HepG2 (cell line): ENCODE data around the gene ADAMTS17. TPM values are rescaled to one million over a fixed set of nuclear protein-coding genes. Genes with fewer than 3 reads are reported as not detected.

Experiments
- ATAC-seq: fragments of 200-7000 bp; cut with Tn5 transposase; 3 replicates; pipeline ENCODE4 v1.9.1; 2020; ENCODE audit warnings: mild to moderate bottlenecking, moderate library complexity
- BruUV-seq: library from RNA; stranded (reverse); fragments of 400-500 nt; replicated peaks from 2 replicates; lab custom pipeline; 2021; lab: Mats Ljungman, UMichigan
- CTCF ChIA-PET: fragments of 300-600 bp; formaldehyde crosslinking; extraction: SDS; loops from one replicate; lab custom pipeline; 2021; ENCODE audit warnings: low total read pairs, inconsistent platforms, low intra/inter-chr PET ratio; lab: Yijun Ruan, JAX
- POLR2A ChIA-PET: fragments of 350-600 bp; sonication (Branson Sonifier 250); formaldehyde crosslinking; loops from one replicate; lab custom pipeline; 2020; ENCODE audit warnings: antibody characterized with exemption, inconsistent platforms; lab: Yijun Ruan, JAX
- DNase-seq: peaks from one replicate; pipeline ENCODE4 v3.0.0-alpha.2; 2015; ENCODE audit warnings: low spot score
- FAIRE-seq: peaks from 3 replicates; lab custom pipeline; 2011; peaks lifted over from hg19 to GRCh38; lab: Jason Lieb, UNC
- H2AFZ ChIP-seq: one replicate; pipeline ENCODE4 v1.6.1; 2011; ENCODE audit warnings: low read length, inconsistent platforms
- H3K27ac ChIP-seq: fragments of 300-600 bp; 3 replicates; pipeline ENCODE4 v1.8.0; 2011; ENCODE audit warnings: mixed run types, mild to moderate bottlenecking, mixed read lengths, low read length, inconsistent platforms; ENCODE audit not compliant: insufficient read depth; ENCODE audit errors: extremely low read length
- H3K27me3 ChIP-seq, 2 experiments: fragments of 200-600 bp in 1 of 2; 2 replicates in 1 of 2; 3 replicates in 1 of 2; pipeline versions ENCODE4 v1.6.0 to v1.8.0; 2011; ENCODE audit warnings: low read length in 2 of 2, mild to moderate bottlenecking in 2 of 2, moderate library complexity in 2 of 2, inconsistent platforms in 1 of 2; ENCODE audit not compliant: insufficient read depth in 2 of 2, control insufficient read depth in 1 of 2
- H3K36me3 ChIP-seq, 2 experiments: fragments of 200-600 bp in 1 of 2; replicated peaks in 1 of 2; 2 replicates in 1 of 2; 3 replicates in 1 of 2; pipeline versions ENCODE4 v1.5.1 to v1.8.0; 2011; ENCODE audit warnings: low read length in 2 of 2, inconsistent platforms in 1 of 2; ENCODE audit not compliant: insufficient read depth in 2 of 2, control insufficient read depth in 1 of 2
- H3K4me1 ChIP-seq: 2 replicates; pipeline ENCODE4 v1.5.1; 2012; ENCODE audit warnings: low read length, inconsistent platforms; ENCODE audit not compliant: insufficient read depth
- H3K4me2 ChIP-seq: 2 replicates; pipeline ENCODE4 v1.6.0; 2011; ENCODE audit warnings: low read depth, low read length, inconsistent platforms
- H3K4me3 ChIP-seq, 3 experiments: fragments of 200-600 bp in 1 of 3; sonication (generic), shearing (Covaris generic) in 1 of 3; replicated peaks in 1 of 3; 2 replicates each; pipeline ENCODE4 v1.5.1; 2011 to 2016; ENCODE audit warnings: low read length in 3 of 3, inconsistent platforms in 2 of 3, low read depth in 2 of 3, mild to moderate bottlenecking in 2 of 3, control low read depth in 1 of 3, mixed read lengths in 1 of 3; ENCODE audit not compliant: insufficient read depth in 1 of 3
- H3K79me2 ChIP-seq: one replicate; pipeline ENCODE4 v1.6.1; 2011; ENCODE audit warnings: low read length, inconsistent platforms; ENCODE audit not compliant: insufficient read depth
- H3K9ac ChIP-seq: 2 replicates; pipeline ENCODE4 v1.6.0; 2011; ENCODE audit warnings: mild to moderate bottlenecking, low read depth, low read length, inconsistent platforms; ENCODE audit not compliant: insufficient read depth
- H3K9me3 ChIP-seq: 2 replicates; pipeline ENCODE4 v1.5.1; 2012; ENCODE audit warnings: mild to moderate bottlenecking, low read length
- H4K20me1 ChIP-seq: 2 replicates; pipeline ENCODE4 v1.6.0; 2011; ENCODE audit warnings: inconsistent platforms, mild to moderate bottlenecking, low read length, moderate library complexity; ENCODE audit not compliant: insufficient read depth
- HIC2 ChIP-seq: sonication (generic); formaldehyde crosslinking; IDR thresholded peaks from 2 replicates; pipeline ENCODE4 v1.9.0; 2022; ENCODE audit warnings: low read depth, missing genetic modification reagents
- MAFG ChIP-seq: sonication (generic); formaldehyde crosslinking; IDR thresholded peaks from 2 replicates; pipeline ENCODE4 v1.5.1; 2020; ENCODE audit warnings: mild to moderate bottlenecking, missing genetic modification reagents
- NCOR1 ChIP-seq: fragments of 200-600 bp; sonication (generic); IDR thresholded peaks from 2 replicates; pipeline ENCODE4 v1.7.0; 2017; ENCODE audit warnings: antibody characterized with exemption, low read length, borderline replicate concordance
- NONO ChIP-seq, 2 experiments: fragments of 450-650 bp in 1 of 2; sonication (generic) in 1 of 2; formaldehyde crosslinking in 1 of 2; IDR thresholded peaks in 1 of 2; conservative IDR thresholded peaks in 1 of 2; 2 replicates each; pipeline versions ENCODE4 v1.6.1 to v1.8.0; 2017 to 2022; ENCODE audit warnings: mild to moderate bottlenecking in 1 of 2, missing genetic modification reagents in 1 of 2, moderate library complexity in 1 of 2
- PHF20 ChIP-seq: sonication (generic); formaldehyde crosslinking; IDR thresholded peaks from 2 replicates; pipeline ENCODE4 v1.5.0; 2020; ENCODE audit warnings: mild to moderate bottlenecking, missing genetic modification reagents
- RAD21 ChIP-seq: fragments of 450-650 bp; formaldehyde crosslinking; IDR thresholded peaks from 2 replicates; pipeline ENCODE4 v1.5.0; 2020; ENCODE audit warnings: mild to moderate bottlenecking
- TOPORS ChIP-seq: sonication (generic); formaldehyde crosslinking; IDR thresholded peaks from 2 replicates; pipeline ENCODE4 v1.8.0; 2023; ENCODE audit warnings: mild to moderate bottlenecking, missing genetic modification reagents
- ZFP90 ChIP-seq: sonication (generic); formaldehyde crosslinking; IDR thresholded peaks from 2 replicates; pipeline ENCODE4 v1.8.0; 2022; ENCODE audit warnings: missing genetic modification reagents, mild to moderate bottlenecking, inconsistent platforms, borderline replicate concordance
- ZNF33A ChIP-seq: sonication (generic); formaldehyde crosslinking; IDR thresholded peaks from 2 replicates; pipeline ENCODE4 v1.5.1; 2020; ENCODE audit warnings: missing genetic modification reagents, mild to moderate bottlenecking, moderate library complexity, borderline replicate concordance
- ZNF543 ChIP-seq: sonication (generic); formaldehyde crosslinking; IDR thresholded peaks from 2 replicates; pipeline ENCODE4 v1.4.0; 2020; ENCODE audit warnings: mild to moderate bottlenecking, missing genetic modification reagents
- ZNF564 ChIP-seq: sonication (generic); formaldehyde crosslinking; IDR thresholded peaks from 2 replicates; pipeline ENCODE4 v1.8.1; 2023; ENCODE audit warnings: mild to moderate bottlenecking, missing genetic modification reagents
- WGBS: methylation state at CpG from one replicate; pipeline ENCODE4 v1.1.6; 2017; ENCODE audit warnings: low lambda C conversion rate; 5-methylcytosine and 5-hydroxymethylcytosine counted together
- in situ Hi-C: cut with HindIII; loops from 2 replicates; pipeline ENCODE4 v1.10.0; 2017; ENCODE audit warnings: low pct_unique_long_range_greater_than_20kb; ENCODE audit not compliant: extremely low pct_ligation_motif_present
- intact Hi-C: fragments of 100-400 bp; cut with micrococcal nuclease; formaldehyde crosslinking; loops from one replicate; pipeline ENCODE4 v1.10.0; 2022; ENCODE audit not compliant: unreplicated experiment
- polyA plus RNA-seq, 8 experiments: library from polyadenylated mRNA; depleted of rRNA in 3 of 8; stranded (reverse) in 7 of 8; unstranded in 1 of 8; fragments of >200 nt; fragmentation: Illumina TruSeq in 4 of 8; extraction: Trizol in 4 of 8; gene quantifications; 2 replicates each; pipeline versions ENCODE4 v1.2.1 to v1.2.3, GENCODE V29; 2011 to 2016; ENCODE audit warnings: low read depth in 4 of 8, missing spikeins in 1 of 8, mixed read lengths in 1 of 8; ENCODE audit not compliant: insufficient read depth in 1 of 8
- total RNA-seq, 5 experiments: library from RNA; depleted of rRNA; stranded (reverse); fragments of >200 nt; fragmentation: Illumina TruSeq; extraction: Trizol; gene quantifications; 2 replicates each; pipeline ENCODE4 v1.2.3, GENCODE V29; 2016; ENCODE audit warnings: low read depth in 1 of 5
- TF ChIP-seq, protein P1 (sequence below): IDR thresholded peaks from 2 replicates; pipeline ENCODE4 v1.6.1; 2016; ENCODE audit warnings: missing compliant biosample characterization, missing genetic modification reagents, borderline replicate concordance
- TF ChIP-seq, protein P2 (sequence below): sonication (generic); formaldehyde crosslinking; IDR thresholded peaks from 2 replicates; pipeline ENCODE4 v1.5.0; 2020; ENCODE audit warnings: missing genetic modification reagents, mild to moderate bottlenecking, borderline replicate concordance
- TF ChIP-seq, protein P3 (sequence below): sonication (generic); formaldehyde crosslinking; IDR thresholded peaks from 2 replicates; pipeline ENCODE4 v1.4.0; 2020; ENCODE audit warnings: missing genetic modification reagents
- TF ChIP-seq, protein P4 (sequence below): sonication (generic); formaldehyde crosslinking; IDR thresholded peaks from 2 replicates; pipeline ENCODE4 v1.4.0; 2020; ENCODE audit warnings: low read depth, mild to moderate bottlenecking, missing genetic modification reagents
- TF ChIP-seq, protein P5 (sequence below): sonication (generic); formaldehyde crosslinking; IDR thresholded peaks from 2 replicates; pipeline ENCODE4 v1.4.0; 2020; ENCODE audit warnings: missing genetic modification reagents, borderline replicate concordance

Gene ADAMTS17
- total and polyA plus RNA-seq, 2 of the 13 experiments (the other 11 are each of a cell fraction or from before 2014, with no cell fraction given) = 0.02 to 0.04 TPM

DNA sequence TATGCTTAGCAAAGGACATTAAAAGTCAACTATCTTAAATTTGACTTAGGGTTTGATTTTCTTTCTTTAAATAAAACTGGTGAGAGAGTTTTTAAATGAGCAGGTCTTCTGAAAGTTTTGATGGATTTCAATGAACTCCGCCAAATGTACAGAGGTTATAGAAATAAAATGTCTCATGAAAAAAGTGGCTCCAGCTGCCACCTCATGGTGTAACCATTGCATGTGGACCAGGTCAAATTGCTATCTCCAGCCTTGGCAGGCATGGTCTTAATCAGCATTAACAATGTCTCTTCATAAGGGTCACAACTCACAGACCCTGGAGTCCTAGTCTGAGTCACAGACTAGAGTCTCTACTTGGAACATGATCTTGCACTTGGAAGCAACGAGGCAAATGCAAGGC is 182.3 kb downstream of the ADAMTS17 start:
- intact Hi-C loops = no loop called here
- BruUV-seq = no TSS peak
- CTCF ChIA-PET = no interaction called here
- TF ChIP-seq, protein P1, sequence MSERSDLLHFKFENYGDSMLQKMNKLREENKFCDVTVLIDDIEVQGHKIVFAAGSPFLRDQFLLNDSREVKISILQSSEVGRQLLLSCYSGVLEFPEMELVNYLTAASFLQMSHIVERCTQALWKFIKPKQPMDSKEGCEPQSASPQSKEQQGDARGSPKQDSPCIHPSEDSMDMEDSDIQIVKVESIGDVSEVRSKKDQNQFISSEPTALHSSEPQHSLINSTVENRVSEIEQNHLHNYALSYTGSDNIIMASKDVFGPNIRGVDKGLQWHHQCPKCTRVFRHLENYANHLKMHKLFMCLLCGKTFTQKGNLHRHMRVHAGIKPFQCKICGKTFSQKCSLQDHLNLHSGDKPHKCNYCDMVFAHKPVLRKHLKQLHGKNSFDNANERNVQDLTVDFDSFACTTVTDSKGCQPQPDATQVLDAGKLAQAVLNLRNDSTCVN = no peak
- TF ChIP-seq MAFG = no peak
- no peak for TF ChIP-seq NCOR1
- TF ChIP-seq NONO (IDR thresholded peaks at IDR 0.05) = no peak
- TF ChIP-seq NONO (CRISPR knock-in tag; conservative IDR thresholded peaks at IDR 0.05) = no peak
- TF ChIP-seq, protein P2, sequence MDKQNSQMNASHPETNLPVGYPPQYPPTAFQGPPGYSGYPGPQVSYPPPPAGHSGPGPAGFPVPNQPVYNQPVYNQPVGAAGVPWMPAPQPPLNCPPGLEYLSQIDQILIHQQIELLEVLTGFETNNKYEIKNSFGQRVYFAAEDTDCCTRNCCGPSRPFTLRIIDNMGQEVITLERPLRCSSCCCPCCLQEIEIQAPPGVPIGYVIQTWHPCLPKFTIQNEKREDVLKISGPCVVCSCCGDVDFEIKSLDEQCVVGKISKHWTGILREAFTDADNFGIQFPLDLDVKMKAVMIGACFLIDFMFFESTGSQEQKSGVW (CRISPR knock-in tag) = no peak
- TF ChIP-seq ZNF33A (CRISPR knock-in tag) = no peak
- TF ChIP-seq TOPORS (CRISPR knock-in tag) = no peak
- TF ChIP-seq ZNF543 (CRISPR knock-in tag) = no peak
- TF ChIP-seq, protein P3, sequence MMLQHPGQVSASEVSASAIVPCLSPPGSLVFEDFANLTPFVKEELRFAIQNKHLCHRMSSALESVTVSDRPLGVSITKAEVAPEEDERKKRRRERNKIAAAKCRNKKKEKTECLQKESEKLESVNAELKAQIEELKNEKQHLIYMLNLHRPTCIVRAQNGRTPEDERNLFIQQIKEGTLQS (CRISPR knock-in tag) = no peak
- TF ChIP-seq ZNF564 (CRISPR knock-in tag) = no peak
- no peak for TF ChIP-seq PHF20
- no peak for TF ChIP-seq ZFP90
- TF ChIP-seq, protein P4, sequence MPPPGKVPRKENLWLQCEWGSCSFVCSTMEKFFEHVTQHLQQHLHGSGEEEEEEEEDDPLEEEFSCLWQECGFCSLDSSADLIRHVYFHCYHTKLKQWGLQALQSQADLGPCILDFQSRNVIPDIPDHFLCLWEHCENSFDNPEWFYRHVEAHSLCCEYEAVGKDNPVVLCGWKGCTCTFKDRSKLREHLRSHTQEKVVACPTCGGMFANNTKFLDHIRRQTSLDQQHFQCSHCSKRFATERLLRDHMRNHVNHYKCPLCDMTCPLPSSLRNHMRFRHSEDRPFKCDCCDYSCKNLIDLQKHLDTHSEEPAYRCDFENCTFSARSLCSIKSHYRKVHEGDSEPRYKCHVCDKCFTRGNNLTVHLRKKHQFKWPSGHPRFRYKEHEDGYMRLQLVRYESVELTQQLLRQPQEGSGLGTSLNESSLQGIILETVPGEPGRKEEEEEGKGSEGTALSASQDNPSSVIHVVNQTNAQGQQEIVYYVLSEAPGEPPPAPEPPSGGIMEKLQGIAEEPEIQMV (CRISPR knock-in tag) = no peak
- TF ChIP-seq, protein P5, sequence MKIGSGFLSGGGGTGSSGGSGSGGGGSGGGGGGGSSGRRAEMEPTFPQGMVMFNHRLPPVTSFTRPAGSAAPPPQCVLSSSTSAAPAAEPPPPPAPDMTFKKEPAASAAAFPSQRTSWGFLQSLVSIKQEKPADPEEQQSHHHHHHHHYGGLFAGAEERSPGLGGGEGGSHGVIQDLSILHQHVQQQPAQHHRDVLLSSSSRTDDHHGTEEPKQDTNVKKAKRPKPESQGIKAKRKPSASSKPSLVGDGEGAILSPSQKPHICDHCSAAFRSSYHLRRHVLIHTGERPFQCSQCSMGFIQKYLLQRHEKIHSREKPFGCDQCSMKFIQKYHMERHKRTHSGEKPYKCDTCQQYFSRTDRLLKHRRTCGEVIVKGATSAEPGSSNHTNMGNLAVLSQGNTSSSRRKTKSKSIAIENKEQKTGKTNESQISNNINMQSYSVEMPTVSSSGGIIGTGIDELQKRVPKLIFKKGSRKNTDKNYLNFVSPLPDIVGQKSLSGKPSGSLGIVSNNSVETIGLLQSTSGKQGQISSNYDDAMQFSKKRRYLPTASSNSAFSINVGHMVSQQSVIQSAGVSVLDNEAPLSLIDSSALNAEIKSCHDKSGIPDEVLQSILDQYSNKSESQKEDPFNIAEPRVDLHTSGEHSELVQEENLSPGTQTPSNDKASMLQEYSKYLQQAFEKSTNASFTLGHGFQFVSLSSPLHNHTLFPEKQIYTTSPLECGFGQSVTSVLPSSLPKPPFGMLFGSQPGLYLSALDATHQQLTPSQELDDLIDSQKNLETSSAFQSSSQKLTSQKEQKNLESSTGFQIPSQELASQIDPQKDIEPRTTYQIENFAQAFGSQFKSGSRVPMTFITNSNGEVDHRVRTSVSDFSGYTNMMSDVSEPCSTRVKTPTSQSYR (CRISPR knock-in tag) = no peak
- TF ChIP-seq RAD21 (CRISPR knock-in tag) = no peak
- no peak for TF ChIP-seq HIC2 (CRISPR knock-in tag)

More for the DNA sequence above, 182.3 kb downstream of the ADAMTS17 start:
- Histone ChIP-seq H4K20me1 (no peaks in the 10 kb centered on the region), H3K9me3 (no peaks in the 10 kb centered on the region), H3K4me1 (peaks cover 8% of the 10 kb centered on the region; the same call in 1 of the 2 replicates), H3K27ac (no peak overlapping the region), H3K27me3 (no peaks in the 10 kb centered on the region), H3K9ac (no peak overlapping the region), H3K36me3 (no peaks in the 10 kb centered on the region), H3K4me3 (no peak overlapping the region), H3K79me2 (no peaks in the 10 kb centered on the region), H3K4me2 (no peak overlapping the region), H2AFZ (no peak overlapping the region)
- WGBS = 45% methylated on average over 2 of the region's 2 CpGs
- DNase-seq = no peak
- no peak for FAIRE-seq
- ATAC-seq = no peak
- POLR2A ChIA-PET = no interaction called here
- in situ Hi-C loops = no loop called here
